HCT116 (cell line): ENCODE results near the gene STIM1.

ENCODE experiments used
- POLR2AphosphoS5 ChIP-seq: IDR thresholded peaks from 2 replicates; pipeline ENCODE4 v1.6.1; 2011; ENCODE audit warnings: mild to moderate bottlenecking, low read depth, low read length, moderate library complexity
- TCF7L2 ChIP-seq: IDR thresholded peaks from 2 replicates; pipeline ENCODE4 v1.7.0; 2011; ENCODE audit warnings: borderline replicate concordance, inconsistent platforms; ENCODE audit not compliant: insufficient read depth, insufficient read length; ENCODE audit errors: extremely low read depth
- TF ChIP-seq, protein P1 (sequence below), 3 experiments: fragments of 200-600 bp in 1 of 3; sonication (generic) in 1 of 3; IDR thresholded peaks in 2 of 3; conservative IDR thresholded peaks in 1 of 3; 2 replicates each; pipeline ENCODE4 v1.5.1; 2012 to 2017; ENCODE audit warnings: low read depth in 2 of 3, low read length in 2 of 3, antibody characterized with exemption in 1 of 3, borderline replicate concordance in 1 of 3, control low read depth in 1 of 3, mild to moderate bottlenecking in 1 of 3, mixed read lengths in 1 of 3, mixed run types in 1 of 3, moderate library complexity in 1 of 3; ENCODE audit not compliant: insufficient read depth in 1 of 3

DNA sequence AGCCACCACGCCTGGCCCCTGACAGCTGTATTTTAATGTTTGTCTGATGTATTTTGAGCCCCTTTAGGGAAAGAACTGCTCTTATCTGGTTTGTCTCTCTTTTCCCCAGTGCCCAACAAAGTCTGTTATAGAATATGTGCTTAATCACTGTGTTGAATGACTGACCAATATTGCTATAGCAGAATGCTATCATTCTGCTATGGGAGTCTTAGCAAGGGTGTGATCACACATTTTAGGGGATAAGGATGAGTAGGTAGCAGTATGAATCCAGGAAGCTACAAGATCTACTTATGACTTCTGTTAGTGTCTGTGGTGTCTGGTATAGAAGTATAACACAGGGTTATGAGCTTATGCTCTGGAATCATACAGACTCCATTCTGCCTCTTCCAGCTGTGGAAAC is 121.6 kb downstream of the STIM1 start:
- TF ChIP-seq POLR2AphosphoS5: no peak
- TF ChIP-seq, protein P1, sequence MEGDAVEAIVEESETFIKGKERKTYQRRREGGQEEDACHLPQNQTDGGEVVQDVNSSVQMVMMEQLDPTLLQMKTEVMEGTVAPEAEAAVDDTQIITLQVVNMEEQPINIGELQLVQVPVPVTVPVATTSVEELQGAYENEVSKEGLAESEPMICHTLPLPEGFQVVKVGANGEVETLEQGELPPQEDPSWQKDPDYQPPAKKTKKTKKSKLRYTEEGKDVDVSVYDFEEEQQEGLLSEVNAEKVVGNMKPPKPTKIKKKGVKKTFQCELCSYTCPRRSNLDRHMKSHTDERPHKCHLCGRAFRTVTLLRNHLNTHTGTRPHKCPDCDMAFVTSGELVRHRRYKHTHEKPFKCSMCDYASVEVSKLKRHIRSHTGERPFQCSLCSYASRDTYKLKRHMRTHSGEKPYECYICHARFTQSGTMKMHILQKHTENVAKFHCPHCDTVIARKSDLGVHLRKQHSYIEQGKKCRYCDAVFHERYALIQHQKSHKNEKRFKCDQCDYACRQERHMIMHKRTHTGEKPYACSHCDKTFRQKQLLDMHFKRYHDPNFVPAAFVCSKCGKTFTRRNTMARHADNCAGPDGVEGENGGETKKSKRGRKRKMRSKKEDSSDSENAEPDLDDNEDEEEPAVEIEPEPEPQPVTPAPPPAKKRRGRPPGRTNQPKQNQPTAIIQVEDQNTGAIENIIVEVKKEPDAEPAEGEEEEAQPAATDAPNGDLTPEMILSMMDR (IDR thresholded peaks at IDR 0.05 in 2 of 3, conservative IDR thresholded peaks at IDR 0.05 in 1 of 3; ENCODE audit: borderline replicate concordance in 1 of 3, insufficient read depth in 1 of 3, low read depth in 2 of 3, low read length in 2 of 3): no peak
- no peak for TF ChIP-seq TCF7L2
